Spleen (tissue), 7 donors: ENCODE measurements around the gene CST1.

Experiments used
- CTCF ChIP-seq, 11 experiments: fragments of 200-600 bp in 7 of 11; fragments of 450-650 bp in 4 of 11; sonication (generic) in 4 of 11; IDR thresholded peaks in 8 of 11; conservative IDR thresholded peaks in 3 of 11; 1 replicate in 7 of 11; 2 replicates in 4 of 11; pipeline versions ENCODE4 v1.4.0 to v1.8.0; 2016 to 2021; ENCODE audit warnings: antibody characterized with exemption in 11 of 11, inconsistent platforms in 4 of 11, mild to moderate bottlenecking in 1 of 11
- POLR2A ChIP-seq, 3 donors: fragments of 450-650 bp; IDR thresholded peaks; one replicate each; pipeline ENCODE4 v1.5.1; 2017; ENCODE audit warnings: antibody characterized with exemption in 3 of 3, mild to moderate bottlenecking in 1 of 3
- POLR2AphosphoS5 ChIP-seq, 3 donors: sonication (generic); formaldehyde crosslinking; IDR thresholded peaks; one replicate each; pipeline ENCODE4 v1.5.1; 2017; ENCODE audit warnings: antibody characterized with exemption in 3 of 3
- donor health status: DM: no; HTN: no; CAD: no; lungs with moderate emphysema.
- donor health status: DM: no; HTN: no; CAD: no.
- donor health status: DM: no; HTN: no; CAD: no.

- TF ChIP-seq POLR2AphosphoS5 (IDR thresholded peaks at IDR 0.05) (no peak), CTCF (IDR thresholded peaks at IDR 0.05 in 8 of 11, conservative IDR thresholded peaks at IDR 0.05 in 3 of 11) (no peak), POLR2A (IDR thresholded peaks at IDR 0.05) (no peak)
These were observed 989 bp downstream of the CST1 start for GRCh38 chr20:23749746-23750145.
